ENCODE measurements around the gene CDK5RAP1. TPM values are rescaled to one million over a fixed set of nuclear protein-coding genes. Genes with fewer than 3 reads are reported as not detected.

CDK5RAP1 gene
- total RNA-seq, 2 experiments from 2014 or later: 32.1 to 49.4 TPM

DNA sequence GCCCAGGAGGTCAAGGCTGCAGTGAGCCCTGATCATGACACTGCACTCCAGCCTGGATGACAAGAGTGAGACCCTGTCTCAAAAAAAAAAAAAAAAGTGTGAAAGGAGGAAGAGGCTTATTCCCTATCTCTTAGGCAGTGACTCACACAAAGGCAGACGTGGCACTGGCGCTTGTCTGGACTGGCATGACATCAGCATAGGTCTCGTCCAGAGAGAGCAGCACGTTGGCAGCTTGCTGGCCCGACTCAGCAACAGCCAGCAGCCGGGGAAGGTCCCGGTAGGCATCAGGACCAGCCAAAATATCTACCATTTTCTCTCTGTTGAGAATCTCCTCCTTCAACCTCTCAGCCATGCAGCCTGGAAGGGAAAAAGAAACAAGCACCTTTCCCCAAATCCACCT is 14.1 kb downstream of the CDK5RAP1 start:
- BruUV-seq (replicated peaks): no TSS peak
- Histone ChIP-seq H4K20me1 (ENCODE audit: insufficient read depth, low read length) (no peaks in the 10 kb centered on the region), H3K36me3 (ENCODE audit: insufficient read depth, low read length) (peaks cover 77% of the 10 kb centered on the region), H2AFZ (ENCODE audit: low read length) (no peak overlapping the region), H3K9me2 (ENCODE audit: insufficient read depth, low read length) (no peaks in the 10 kb centered on the region), H3K4me3 (ENCODE audit: low read depth, low read length, poor library complexity, severe bottlenecking) (no peak overlapping the region), H3K4me2 (ENCODE audit: low read length) (no peak overlapping the region), H3K79me2 (ENCODE audit: insufficient read depth, low read depth, low read length) (no peaks in the 10 kb centered on the region), H3K4me1 (ENCODE audit: insufficient read depth, low read length, poor library complexity, severe bottlenecking) (no peaks in the 10 kb centered on the region), H3K9me3 (ENCODE audit: low read length) (no peaks in the 10 kb centered on the region), H3K27ac (ENCODE audit: low read depth, low read length, poor library complexity, severe bottlenecking) (no peak overlapping the region)
- CTCF ChIA-PET (ENCODE audit: unreplicated experiment): no interaction called here
- TF ChIP-seq, protein P1, sequence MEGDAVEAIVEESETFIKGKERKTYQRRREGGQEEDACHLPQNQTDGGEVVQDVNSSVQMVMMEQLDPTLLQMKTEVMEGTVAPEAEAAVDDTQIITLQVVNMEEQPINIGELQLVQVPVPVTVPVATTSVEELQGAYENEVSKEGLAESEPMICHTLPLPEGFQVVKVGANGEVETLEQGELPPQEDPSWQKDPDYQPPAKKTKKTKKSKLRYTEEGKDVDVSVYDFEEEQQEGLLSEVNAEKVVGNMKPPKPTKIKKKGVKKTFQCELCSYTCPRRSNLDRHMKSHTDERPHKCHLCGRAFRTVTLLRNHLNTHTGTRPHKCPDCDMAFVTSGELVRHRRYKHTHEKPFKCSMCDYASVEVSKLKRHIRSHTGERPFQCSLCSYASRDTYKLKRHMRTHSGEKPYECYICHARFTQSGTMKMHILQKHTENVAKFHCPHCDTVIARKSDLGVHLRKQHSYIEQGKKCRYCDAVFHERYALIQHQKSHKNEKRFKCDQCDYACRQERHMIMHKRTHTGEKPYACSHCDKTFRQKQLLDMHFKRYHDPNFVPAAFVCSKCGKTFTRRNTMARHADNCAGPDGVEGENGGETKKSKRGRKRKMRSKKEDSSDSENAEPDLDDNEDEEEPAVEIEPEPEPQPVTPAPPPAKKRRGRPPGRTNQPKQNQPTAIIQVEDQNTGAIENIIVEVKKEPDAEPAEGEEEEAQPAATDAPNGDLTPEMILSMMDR (conservative IDR thresholded peaks at IDR 0.05; ENCODE audit: low read length): no peak
- no peak for TF ChIP-seq EZH2phosphoT487 (IDR thresholded peaks at IDR 0.05; ENCODE audit: borderline replicate concordance, low read depth, low read length)
- intact Hi-C loops (cut with micrococcal nuclease; ENCODE audit: unreplicated experiment): no loop called here
- DNase-seq (ENCODE audit: low spot score): no peak
- POLR2A ChIA-PET: no interaction called here

DNA sequence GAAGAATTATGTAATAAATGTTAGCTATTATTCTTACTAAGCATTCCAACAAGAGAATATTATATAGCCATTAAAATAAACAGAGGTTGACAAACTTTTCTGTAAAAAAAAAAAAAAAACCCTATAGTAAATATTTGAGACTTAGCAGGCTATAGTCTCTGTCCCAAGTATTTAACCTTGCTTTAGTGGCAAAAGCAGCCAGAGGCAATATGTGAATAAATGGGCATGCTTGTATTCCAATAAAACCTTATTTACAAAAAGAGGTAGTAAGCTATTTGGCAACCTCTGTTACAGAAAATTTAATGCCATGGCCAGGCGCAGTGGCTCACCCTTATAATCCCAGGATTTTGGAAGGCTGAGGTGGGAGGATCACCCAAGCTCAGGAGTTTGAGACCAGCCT is 14.6 kb downstream of the CDK5RAP1 start:
- Histone ChIP-seq H3K9me2 (ENCODE audit: insufficient read depth, low read length) (no peaks in the 10 kb centered on the region), H2AFZ (ENCODE audit: low read length) (no peak overlapping the region), H3K9me3 (ENCODE audit: low read length) (no peaks in the 10 kb centered on the region), H3K4me2 (ENCODE audit: low read length) (no peak overlapping the region), H4K20me1 (ENCODE audit: insufficient read depth, low read length) (no peaks in the 10 kb centered on the region), H3K79me2 (ENCODE audit: insufficient read depth, low read depth, low read length) (no peaks in the 10 kb centered on the region), H3K4me3 (ENCODE audit: low read depth, low read length, poor library complexity, severe bottlenecking) (no peak overlapping the region), H3K36me3 (ENCODE audit: insufficient read depth, low read length) (peaks cover 77% of the 10 kb centered on the region), H3K4me1 (ENCODE audit: insufficient read depth, low read length, poor library complexity, severe bottlenecking) (no peaks in the 10 kb centered on the region), H3K27ac (ENCODE audit: low read depth, low read length, poor library complexity, severe bottlenecking) (no peak overlapping the region)
- intact Hi-C loops (cut with micrococcal nuclease; ENCODE audit: unreplicated experiment): no loop called here
- TF ChIP-seq, protein P1 (conservative IDR thresholded peaks at IDR 0.05; ENCODE audit: low read length): no peak
- no peak for TF ChIP-seq EZH2phosphoT487 (IDR thresholded peaks at IDR 0.05; ENCODE audit: borderline replicate concordance, low read depth, low read length)
- ChIA-PET POLR2A (interaction anchor here (0.9 to 1.9 kb wide), 2 partner anchors 8 to 15 kb away, joined by 5 to 6 read pairs; partner anchors contain the start of gene CDK5RAP1), CTCF (ENCODE audit: unreplicated experiment) (no interaction called here)
- no TSS peak for BruUV-seq (replicated peaks)
- no peak for DNase-seq (ENCODE audit: low spot score)

DNA sequence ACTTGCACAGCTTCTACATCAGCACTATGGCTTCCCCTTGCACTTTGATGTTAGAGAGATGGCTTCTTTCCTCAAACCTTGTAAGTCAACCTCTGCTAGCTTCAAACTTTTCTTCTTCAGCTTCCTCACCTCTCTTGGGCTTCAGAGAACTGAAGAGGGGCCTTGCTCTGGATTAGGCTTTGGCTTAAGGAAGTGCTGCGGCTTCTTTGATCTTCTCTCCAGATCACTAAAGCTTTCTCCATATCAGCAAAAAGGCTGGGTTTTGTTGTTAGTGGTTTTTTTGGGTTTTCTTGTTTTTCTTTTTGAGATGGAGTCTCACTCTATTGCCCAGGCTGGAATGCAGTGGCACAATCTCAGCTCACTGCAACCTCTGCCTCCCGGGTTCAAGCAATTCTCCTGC is 24.0 kb downstream of the CDK5RAP1 start:
- intact Hi-C loops (cut with micrococcal nuclease; ENCODE audit: unreplicated experiment): no loop called here
- H3K9me3 ChIP-seq (ENCODE audit: low read length): no peaks in the 10 kb centered on the region
- no peak overlapping the region for H2AFZ ChIP-seq (ENCODE audit: low read length)
- no peaks in the 10 kb centered on the region for H4K20me1 ChIP-seq (ENCODE audit: insufficient read depth, low read length)
- no peak for DNase-seq (ENCODE audit: low spot score)
- H3K4me1 ChIP-seq (ENCODE audit: insufficient read depth, low read length, poor library complexity, severe bottlenecking): no peaks in the 10 kb centered on the region
- H3K36me3 ChIP-seq (ENCODE audit: insufficient read depth, low read length): peaks cover 76% of the 10 kb centered on the region
- no peaks in the 10 kb centered on the region for H3K79me2 ChIP-seq (ENCODE audit: insufficient read depth, low read depth, low read length)
- no peak overlapping the region for H3K27ac ChIP-seq (ENCODE audit: low read depth, low read length, poor library complexity, severe bottlenecking)
- H3K4me3 ChIP-seq (ENCODE audit: low read depth, low read length, poor library complexity, severe bottlenecking): no peak overlapping the region
- ChIA-PET CTCF (ENCODE audit: unreplicated experiment) (no interaction called here), POLR2A (interaction anchor here (1.4 kb wide), 1 partner anchor 8 kb away, joined by 3 read pairs; no protein-coding TSS in a partner anchor)
- H3K4me2 ChIP-seq (ENCODE audit: low read length): no peak overlapping the region
- BruUV-seq (replicated peaks): no TSS peak
- no peaks in the 10 kb centered on the region for H3K9me2 ChIP-seq (ENCODE audit: insufficient read depth, low read length)
- TF ChIP-seq, protein P1 (conservative IDR thresholded peaks at IDR 0.05; ENCODE audit: low read length): no peak
- no peak for TF ChIP-seq EZH2phosphoT487 (IDR thresholded peaks at IDR 0.05; ENCODE audit: borderline replicate concordance, low read depth, low read length)
